Adrenal gland (tissue), 5 donors: ENCODE data around the gene RNF217.

Experiments
- CTCF ChIP-seq, 6 experiments: fragments of 450-650 bp in 4 of 6; fragments of 200-600 bp in 2 of 6; sonication (generic) in 1 of 6; IDR thresholded peaks; 1 replicate in 5 of 6; 2 replicates in 1 of 6; pipeline versions ENCODE4 v1.5.1 to v1.8.0; 2016 to 2021; ENCODE audit warnings: antibody characterized with exemption in 6 of 6, mild to moderate bottlenecking in 2 of 6, moderate library complexity in 1 of 6
- POLR2A ChIP-seq, 2 donors: fragments of 450-650 bp; IDR thresholded peaks; one replicate each; pipeline ENCODE4 v1.6.1; 2017; ENCODE audit warnings: antibody characterized with exemption in 2 of 2, mild to moderate bottlenecking in 2 of 2, moderate library complexity in 1 of 2
- donor health status: DM: no; HTN: no; CAD: no.

- TF ChIP-seq CTCF (IDR thresholded peaks at IDR 0.05) (no peak), POLR2A (IDR thresholded peaks at IDR 0.05) (no peak)
These were observed 3.4 kb upstream of the RNF217 start for GRCh38 chr6:124958759-124959354.
